Measurements from ENCODE around the gene ISG15. TPM values are rescaled to one million over a fixed set of nuclear protein-coding genes. Genes with fewer than 3 reads are reported as not detected.

The ISG15 gene
- total RNA-seq, 1 donor from 2014 or later: 518 TPM

- no peak for DNase-seq (ENCODE audit: extremely low read depth, low read depth, low spot score)
These were observed 28.6 kb downstream of the ISG15 start for GRCh38 chr1:1041873-1042272.

GRCh38 chr1:1042835-1043234 lies 29.5 kb downstream of the ISG15 start:
- DNase-seq (ENCODE audit: extremely low read depth, low read depth, low spot score): no peak

DNA sequence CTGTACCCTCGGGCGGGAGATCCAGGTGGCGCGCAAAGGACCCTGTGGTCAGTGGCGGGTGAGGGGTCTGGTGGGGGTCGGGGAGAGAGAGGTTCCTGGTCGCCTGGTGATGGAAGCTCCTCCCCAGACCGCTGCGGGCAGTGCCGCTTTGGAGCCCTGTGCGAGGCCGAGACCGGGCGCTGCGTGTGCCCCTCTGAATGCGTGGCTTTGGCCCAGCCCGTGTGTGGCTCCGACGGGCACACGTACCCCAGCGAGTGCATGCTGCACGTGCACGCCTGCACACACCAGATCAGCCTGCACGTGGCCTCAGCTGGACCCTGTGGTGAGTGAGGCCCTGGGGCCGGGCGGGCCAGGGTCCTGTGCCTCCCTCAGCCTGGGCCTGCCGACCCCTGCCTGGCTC lies 30.1 kb downstream of the ISG15 start:
- DNase-seq (ENCODE audit: extremely low read depth, low read depth, low spot score): no peak

DNA sequence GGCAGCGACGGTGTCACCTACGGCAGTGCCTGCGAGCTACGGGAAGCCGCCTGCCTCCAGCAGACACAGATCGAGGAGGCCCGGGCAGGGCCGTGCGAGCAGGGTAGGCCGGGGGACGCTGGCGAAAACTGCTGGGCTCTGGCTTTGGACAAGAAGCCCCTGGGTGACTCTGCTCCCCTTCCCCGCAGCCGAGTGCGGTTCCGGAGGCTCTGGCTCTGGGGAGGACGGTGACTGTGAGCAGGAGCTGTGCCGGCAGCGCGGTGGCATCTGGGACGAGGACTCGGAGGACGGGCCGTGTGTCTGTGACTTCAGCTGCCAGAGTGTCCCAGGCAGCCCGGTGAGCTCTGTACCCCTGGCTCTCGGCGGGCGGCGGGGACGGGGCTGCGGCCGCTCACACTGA lies 30.6 kb downstream of the ISG15 start:
- DNase-seq (ENCODE audit: extremely low read depth, low read depth, low spot score): no peak

DNA sequence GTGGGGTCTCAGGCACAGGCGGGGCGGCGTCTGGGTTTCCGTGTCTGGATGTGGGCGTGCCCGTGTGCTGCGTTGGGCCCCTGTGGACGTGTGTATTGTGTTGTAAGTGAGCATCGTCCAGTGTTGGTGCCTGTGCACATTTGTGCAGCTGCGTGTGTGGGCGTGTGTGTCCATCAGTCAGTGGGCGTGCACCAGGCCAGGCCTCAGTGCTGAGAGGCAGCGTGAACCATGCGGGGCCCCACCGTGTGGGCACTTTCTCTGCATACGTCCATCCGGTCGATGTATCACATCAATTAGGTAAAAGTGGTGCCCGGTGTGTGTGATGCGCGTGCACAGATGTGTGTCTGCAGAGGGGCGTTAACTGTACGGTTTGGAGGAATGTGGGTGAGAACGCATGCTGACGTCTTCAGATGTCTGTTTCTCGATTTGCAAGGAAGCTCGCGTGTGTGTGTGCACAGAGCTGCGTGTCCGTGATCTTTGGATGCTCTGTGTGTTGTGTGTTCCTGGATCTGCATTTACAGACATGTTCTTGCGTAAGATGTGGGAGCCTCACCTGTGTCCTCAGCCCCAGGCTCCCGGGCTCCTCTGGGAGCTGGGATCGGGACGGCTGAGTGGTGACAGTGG lies 31.3 kb downstream of the ISG15 start:
- no peak for DNase-seq (ENCODE audit: extremely low read depth, low read depth, low spot score)

- no peak for DNase-seq (ENCODE audit: extremely low read depth, low read depth, low spot score)
These were observed 31.8 kb downstream of the ISG15 start for GRCh38 chr1:1045129-1045528.

DNA sequence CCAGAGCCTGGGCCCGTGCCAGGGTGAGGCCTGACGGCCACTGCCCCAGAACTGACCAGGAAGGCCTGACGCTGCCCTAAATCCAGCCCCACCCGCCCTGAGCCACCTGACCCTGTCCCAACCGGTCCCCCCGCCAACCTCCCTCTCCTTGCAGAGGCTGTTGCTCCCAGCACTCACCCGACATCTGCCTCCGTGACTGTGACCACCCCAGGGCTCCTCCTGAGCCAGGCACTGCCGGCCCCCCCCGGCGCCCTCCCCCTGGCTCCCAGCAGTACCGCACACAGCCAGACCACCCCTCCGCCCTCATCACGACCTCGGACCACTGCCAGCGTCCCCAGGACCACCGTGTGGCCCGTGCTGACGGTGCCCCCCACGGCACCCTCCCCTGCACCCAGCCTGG lies 32.9 kb downstream of the ISG15 start:
- DNase-seq (ENCODE audit: extremely low read depth, low read depth, low spot score): no peak

GRCh38 chr1:1046767-1047166 lies 33.5 kb downstream of the ISG15 start:
- DNase-seq (ENCODE audit: extremely low read depth, low read depth, low spot score): no peak

GRCh38 chr1:1047407-1047806 lies 34.1 kb downstream of the ISG15 start:
- no peak for DNase-seq (ENCODE audit: extremely low read depth, low read depth, low spot score)

- DNase-seq (ENCODE audit: extremely low read depth, low read depth, low spot score): no peak
These were observed 34.7 kb downstream of the ISG15 start for GRCh38 chr1:1047963-1048362.

- no peak for DNase-seq (ENCODE audit: extremely low read depth, low read depth, low spot score)
These were observed 35.5 kb downstream of the ISG15 start for GRCh38 chr1:1048765-1049164.

GRCh38 chr1:1049318-1050165 lies 36.2 kb downstream of the ISG15 start:
- DNase-seq (ENCODE audit: extremely low read depth, low read depth, low spot score): no peak

DNA sequence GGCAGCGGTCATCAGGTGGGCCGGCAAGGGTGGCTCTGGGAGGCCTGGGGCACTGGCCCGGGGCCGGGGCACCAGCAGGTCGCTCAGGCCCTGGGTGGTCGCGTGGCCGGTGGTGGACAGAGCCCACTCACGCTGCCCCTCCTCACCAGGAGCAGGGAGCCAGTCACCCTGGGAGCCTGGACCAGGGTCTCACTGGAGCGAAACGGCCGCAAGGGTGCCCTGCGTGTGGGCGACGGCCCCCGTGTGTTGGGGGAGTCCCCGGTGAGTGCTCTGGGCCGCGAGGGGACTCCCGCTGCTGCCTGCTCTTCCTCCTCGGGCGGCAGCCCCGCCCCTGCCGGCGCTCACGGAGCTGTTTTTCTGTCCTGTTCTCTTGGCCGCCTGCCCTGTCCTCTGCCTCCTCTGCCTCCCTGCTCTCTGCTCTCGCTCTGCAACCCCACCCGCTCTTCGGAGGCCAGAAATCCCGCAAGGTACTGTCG lies 37.3 kb downstream of the ISG15 start:
- no peak for DNase-seq (ENCODE audit: extremely low read depth, low read depth, low spot score)

- DNase-seq (ENCODE audit: extremely low read depth, low read depth, low spot score): no peak
These were observed 38.0 kb downstream of the ISG15 start for GRCh38 chr1:1051127-1051810.

DNA sequence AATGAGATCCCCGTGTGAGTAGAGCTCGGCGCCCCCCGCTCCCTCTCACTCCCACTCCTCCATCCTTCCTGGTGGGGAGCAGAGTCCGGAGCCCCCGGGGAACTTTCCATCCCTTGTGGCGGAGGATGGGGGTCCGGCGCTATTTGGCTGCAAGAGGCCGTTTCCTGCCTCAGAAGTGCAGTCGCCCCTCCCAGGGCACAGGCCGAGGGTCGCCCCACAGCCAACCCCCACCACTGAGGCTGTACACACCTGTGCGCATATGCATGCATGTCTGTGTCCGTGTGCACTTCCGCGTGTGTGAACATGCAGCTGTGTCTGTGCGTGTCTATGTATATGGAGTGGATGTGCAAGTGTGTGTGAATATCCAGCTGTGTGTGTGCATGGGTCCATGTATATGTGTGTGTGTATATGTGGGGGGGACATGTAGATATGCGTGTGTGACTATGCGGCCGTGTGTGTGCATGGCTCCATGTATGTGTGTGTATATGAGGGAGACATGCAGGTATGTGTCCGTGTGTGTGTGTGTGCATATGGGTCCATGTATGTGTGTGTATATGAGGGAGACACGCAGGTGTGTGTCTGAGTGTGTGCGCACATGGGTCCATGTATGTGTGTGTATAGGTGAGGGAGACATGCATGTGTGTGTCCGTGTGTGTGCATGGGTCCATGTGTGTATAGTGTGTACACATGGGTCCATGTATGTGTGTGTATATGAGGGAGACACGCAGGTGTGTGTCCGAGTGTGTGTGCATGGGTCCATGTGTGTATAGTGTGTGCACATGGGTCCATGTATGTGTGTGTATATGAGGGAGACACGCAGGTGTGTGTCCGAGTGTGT lies 38.9 kb downstream of the ISG15 start:
- no peak for DNase-seq (ENCODE audit: extremely low read depth, low read depth, low spot score)

- no peak for DNase-seq (ENCODE audit: extremely low read depth, low read depth, low spot score)
These were observed 39.7 kb downstream of the ISG15 start for GRCh38 chr1:1053022-1053421.

DNA sequence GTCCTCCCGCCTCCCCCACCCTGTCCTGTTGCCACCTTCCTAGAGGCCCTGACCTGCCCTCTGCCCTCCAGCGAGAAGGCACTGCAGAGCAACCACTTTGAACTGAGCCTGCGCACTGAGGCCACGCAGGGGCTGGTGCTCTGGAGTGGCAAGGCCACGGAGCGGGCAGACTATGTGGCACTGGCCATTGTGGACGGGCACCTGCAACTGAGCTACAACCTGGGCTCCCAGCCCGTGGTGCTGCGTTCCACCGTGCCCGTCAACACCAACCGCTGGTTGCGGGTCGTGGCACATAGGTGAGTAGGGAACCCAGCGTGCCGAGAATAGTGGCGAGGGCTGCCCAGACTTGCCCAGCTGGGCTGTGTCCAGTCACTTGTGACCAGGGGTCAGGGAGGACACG lies 40.4 kb downstream of the ISG15 start:
- no peak for DNase-seq (ENCODE audit: extremely low read depth, low read depth, low spot score)

DNA sequence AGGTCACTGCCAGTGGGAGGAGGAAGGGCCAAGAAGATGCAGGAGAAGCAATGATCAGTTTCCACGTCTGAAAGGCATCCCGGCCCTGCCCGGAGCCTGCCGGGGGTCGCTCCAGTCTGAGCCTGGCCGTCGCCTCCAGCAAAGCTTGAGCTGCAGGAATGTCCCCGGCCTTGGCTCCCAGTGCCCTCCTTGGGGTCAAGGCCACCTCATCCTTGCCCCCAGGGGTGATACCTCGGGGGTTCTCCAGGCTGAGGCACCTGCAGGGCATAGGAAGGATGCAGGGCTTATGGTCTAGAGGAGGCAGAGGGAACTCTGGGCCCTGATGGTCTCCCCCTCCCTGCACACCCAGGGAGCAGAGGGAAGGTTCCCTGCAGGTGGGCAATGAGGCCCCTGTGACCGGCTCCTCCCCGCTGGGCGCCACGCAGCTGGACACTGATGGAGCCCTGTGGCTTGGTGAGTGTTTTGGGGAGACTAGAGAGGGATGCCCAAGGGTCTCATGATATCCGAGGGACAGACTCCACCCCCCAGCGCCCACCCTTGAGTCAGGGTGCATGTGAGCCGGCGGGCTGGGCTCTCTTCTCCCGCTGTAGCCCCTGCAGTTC lies 40.9 kb downstream of the ISG15 start:
- no peak for DNase-seq (ENCODE audit: extremely low read depth, low read depth, low spot score)

DNA sequence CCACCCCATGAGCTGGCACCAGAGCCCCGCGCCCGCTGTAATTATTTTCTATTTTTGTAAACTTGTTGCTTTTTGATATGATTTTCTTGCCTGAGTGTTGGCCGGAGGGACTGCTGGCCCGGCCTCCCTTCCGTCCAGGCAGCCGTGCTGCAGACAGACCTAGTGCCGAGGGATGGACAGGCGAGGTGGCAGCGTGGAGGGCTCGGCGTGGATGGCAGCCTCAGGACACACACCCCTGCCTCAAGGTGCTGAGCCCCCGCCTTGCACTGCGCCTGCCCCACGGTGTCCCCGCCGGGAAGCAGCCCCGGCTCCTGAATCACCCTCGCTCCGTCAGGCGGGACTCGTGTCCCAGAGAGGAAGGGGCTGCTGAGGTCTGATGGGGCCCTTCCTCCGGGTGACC lies 41.7 kb downstream of the ISG15 start:
- DNase-seq (ENCODE audit: extremely low read depth, low read depth, low spot score): no peak
